ENCODE data around the gene BCAP31. TPM values are rescaled to one million over a fixed set of nuclear protein-coding genes. Genes with fewer than 3 reads are reported as not detected.

The BCAP31 gene
- total RNA-seq, 1 donor from 2014 or later, result 219 TPM

GRCh38 chrX:153772316-153773217, 48.4 kb upstream of the BCAP31 start:
- DNase-seq (ENCODE audit: low read depth) (no peak), FAIRE-seq (no peak)
- Mint-ChIP-seq H3K4me1 (ENCODE audit: low read depth, unreplicated experiment) (no peaks in the 10 kb centered on the region), H3K9me3 (ENCODE audit: unreplicated experiment) (no peaks in the 10 kb centered on the region), H3K36me3 (ENCODE audit: low read depth, unreplicated experiment) (no peaks in the 10 kb centered on the region), H3K4me3 (ENCODE audit: unreplicated experiment) (no peak overlapping the region), H3K27me3 (ENCODE audit: low read depth, unreplicated experiment) (no peaks in the 10 kb centered on the region), H3K27ac (ENCODE audit: unreplicated experiment) (no peak overlapping the region)
- H3K4me3 ChIP-seq (ENCODE audit: insufficient read depth, low read depth, low read length), result no peak overlapping the region
- no peaks in the 10 kb centered on the region for H3K79me2 ChIP-seq (ENCODE audit: insufficient read depth, low read length)
- H3K27me3 ChIP-seq (ENCODE audit: insufficient read depth, low read length), result no peaks in the 10 kb centered on the region
- TF ChIP-seq EZH2 (IDR thresholded peaks at IDR 0.05; ENCODE audit: insufficient read depth, low read length) (no peak), CTCF (IDR thresholded peaks at IDR 0.05; ENCODE audit: insufficient read depth, low read depth, low read length) (no peak)
- no peak overlapping the region for H3K27ac ChIP-seq (ENCODE audit: low read depth, low read length)
- no peak overlapping the region for H2AFZ ChIP-seq (ENCODE audit: low read depth, low read length)
- H4K20me1 ChIP-seq (ENCODE audit: insufficient read depth, low read length), result no peaks in the 10 kb centered on the region
- no peak overlapping the region for H3K4me2 ChIP-seq (ENCODE audit: low read length)
- H3K36me3 ChIP-seq (ENCODE audit: insufficient read depth, low read length), result no peaks in the 10 kb centered on the region
- no peaks in the 10 kb centered on the region for H3K4me1 ChIP-seq (ENCODE audit: insufficient read depth, low read length)
- H3K9ac ChIP-seq (ENCODE audit: low read length), result no peak overlapping the region
- no peaks in the 10 kb centered on the region for H3K9me3 ChIP-seq (ENCODE audit: insufficient read depth, low read depth, low read length)

- DNase-seq (ENCODE audit: low read depth) (no peak), FAIRE-seq (no peak)
- TF ChIP-seq EZH2 (IDR thresholded peaks at IDR 0.05; ENCODE audit: insufficient read depth, low read length) (no peak), CTCF (IDR thresholded peaks at IDR 0.05; ENCODE audit: insufficient read depth, low read depth, low read length) (no peak)
- no peaks in the 10 kb centered on the region for H3K9me3 Mint-ChIP-seq (ENCODE audit: unreplicated experiment)
- no peak overlapping the region for H3K9ac ChIP-seq (ENCODE audit: low read length)
- H3K4me2 ChIP-seq (ENCODE audit: low read length), result no peak overlapping the region
- H3K4me3 Mint-ChIP-seq (ENCODE audit: unreplicated experiment), result no peak overlapping the region
- no peaks in the 10 kb centered on the region for H3K27me3 ChIP-seq (ENCODE audit: insufficient read depth, low read length)
- no peaks in the 10 kb centered on the region for H3K36me3 ChIP-seq (ENCODE audit: insufficient read depth, low read length)
- no peak overlapping the region for H3K27ac Mint-ChIP-seq (ENCODE audit: unreplicated experiment)
- H3K4me1 ChIP-seq (ENCODE audit: insufficient read depth, low read length), result peaks cover 3% of the 10 kb centered on the region
- no peaks in the 10 kb centered on the region for H4K20me1 ChIP-seq (ENCODE audit: insufficient read depth, low read length)
- H3K79me2 ChIP-seq (ENCODE audit: insufficient read depth, low read length), result no peaks in the 10 kb centered on the region
- no peaks in the 10 kb centered on the region for H3K9me3 ChIP-seq (ENCODE audit: insufficient read depth, low read depth, low read length)
- H3K4me1 Mint-ChIP-seq (ENCODE audit: low read depth, unreplicated experiment), result no peaks in the 10 kb centered on the region
- H3K27ac ChIP-seq (ENCODE audit: low read depth, low read length), result no peak overlapping the region
- no peak overlapping the region for H3K4me3 ChIP-seq (ENCODE audit: insufficient read depth, low read depth, low read length)
- no peak overlapping the region for H2AFZ ChIP-seq (ENCODE audit: low read depth, low read length)
- no peaks in the 10 kb centered on the region for H3K36me3 Mint-ChIP-seq (ENCODE audit: low read depth, unreplicated experiment)
- H3K27me3 Mint-ChIP-seq (ENCODE audit: low read depth, unreplicated experiment), result no peaks in the 10 kb centered on the region
These were observed 47.5 kb upstream of the BCAP31 start for GRCh38 chrX:153771415-153772315.

Measured in astrocyte (in vitro differentiated cells and primary cell).